Large intestine (tissue), 1 donor: ENCODE results near the gene RAD51AP1. TPM values are rescaled to one million over a fixed set of nuclear protein-coding genes. Genes with fewer than 3 reads are reported as not detected.

ENCODE experiments used
- polyA plus RNA-seq: library from polyadenylated mRNA; unstranded; fragments of 120-200 nt; gene quantifications from one replicate; pipeline ENCODE4 v1.2.1, GENCODE V29; 2013

RAD51AP1 gene
- polyA plus RNA-seq, 1 donor, result 16.0 TPM

Other genes with a start within 250 kb of the RAD51AP1 start
- gene TIGAR, start 217.7 kb upstream of the RAD51AP1 start, polyA plus RNA-seq, result 5.0 TPM
- gene FGF23, start 159.2 kb upstream of the RAD51AP1 start, polyA plus RNA-seq, result 6.5 TPM
- gene FGF6, start 93.1 kb upstream of the RAD51AP1 start, polyA plus RNA-seq, result 0.07 TPM
- gene DYRK4, start 23.3 kb downstream of the RAD51AP1 start, polyA plus RNA-seq, result 59.6 TPM
- 2.4 TPM for gene AKAP3, start 110.2 kb downstream of the RAD51AP1 start, polyA plus RNA-seq
- gene NDUFA9, start 110.2 kb downstream of the RAD51AP1 start, polyA plus RNA-seq, result 70.8 TPM
- gene GALNT8, start 181.5 kb downstream of the RAD51AP1 start, polyA plus RNA-seq, result 19.5 TPM